SU-DHL-6 (cell line): Measurements from ENCODE around the gene CIAO3.

Experiments
- H2AFZ ChIP-seq: fragments of 200-600 bp; sonication (generic); 2 replicates; pipeline ENCODE4 v1.6.1; 2014; ENCODE audit warnings: low read depth, mild to moderate bottlenecking, moderate library complexity, mixed read lengths, antibody characterized with exemption, low read length; ENCODE audit not compliant: severe bottlenecking
- H3F3A ChIP-seq: fragments of 200-600 bp; shearing (Covaris generic); 2 replicates; pipeline ENCODE4 v1.6.0; 2016; ENCODE audit warnings: antibody characterized with exemption, mild to moderate bottlenecking; ENCODE audit not compliant: insufficient read depth
- H3K27ac ChIP-seq: fragments of 200-600 bp; sonication (generic); 2 replicates; pipeline ENCODE4 v1.5.1; 2016; ENCODE audit warnings: low read depth, mild to moderate bottlenecking, low read length, moderate library complexity, mixed read lengths
- H3K27me3 ChIP-seq: fragments of 200-600 bp; sonication (generic), shearing (Covaris generic); 2 replicates; pipeline ENCODE4 v1.6.0; 2014; ENCODE audit warnings: mild to moderate bottlenecking, low read length
- H3K36me3 ChIP-seq: fragments of 200-600 bp; sonication (generic); 2 replicates; pipeline ENCODE4 v1.6.1; 2014; ENCODE audit warnings: mild to moderate bottlenecking, low read length, mixed read lengths
- H3K4me2 ChIP-seq: fragments of 300-600, 200-600 bp; shearing (Covaris generic), sonication (generic); 2 replicates; pipeline ENCODE4 v1.6.0; 2014; ENCODE audit warnings: low read length, low read depth, mild to moderate bottlenecking; ENCODE audit not compliant: poor library complexity, severe bottlenecking
- H3K4me3 ChIP-seq: fragments of 200-600 bp; sonication (generic); 2 replicates; pipeline ENCODE4 v1.5.1; 2014; ENCODE audit warnings: antibody characterized with exemption, low read length, mild to moderate bottlenecking, mixed read lengths; ENCODE audit not compliant: insufficient read depth, poor library complexity, severe bottlenecking
- H3K79me2 ChIP-seq: fragments of 200-600 bp; sonication (generic); 2 replicates; pipeline ENCODE4 v1.6.1; 2014; ENCODE audit warnings: mild to moderate bottlenecking, low read length, moderate library complexity; ENCODE audit not compliant: insufficient read depth
- H3K9ac ChIP-seq: fragments of 200-600 bp; sonication (generic); 2 replicates; pipeline ENCODE4 v1.7.0; 2014; ENCODE audit warnings: mild to moderate bottlenecking, low read length
- H3K9me2 ChIP-seq: fragments of 200-600 bp; sonication (generic); replicated peaks from 2 replicates; pipeline ENCODE4 v1.6.1; 2014; ENCODE audit warnings: low read length; ENCODE audit not compliant: insufficient read depth
- H3K9me3 ChIP-seq: fragments of 200-600 bp; sonication (generic); 2 replicates; pipeline ENCODE4 v1.6.1; 2014; ENCODE audit warnings: low read length, mixed read lengths; ENCODE audit not compliant: insufficient read depth
- H4K20me1 ChIP-seq: fragments of 200-600 bp; sonication (generic); 2 replicates; pipeline ENCODE4 v1.6.1; 2014; ENCODE audit warnings: low read depth, mild to moderate bottlenecking, antibody characterized with exemption, low read length, moderate library complexity, mixed read lengths
- EZH2phosphoT487 ChIP-seq: fragments of 200-600 bp; sonication (generic), shearing (Covaris generic); conservative IDR thresholded peaks from 2 replicates; pipeline ENCODE4 v1.6.1; 2018; ENCODE audit warnings: mild to moderate bottlenecking, antibody characterized with exemption, low read length, moderate library complexity, mixed read lengths
- TF ChIP-seq, protein P1 (sequence below): fragments of 200-600 bp; sonication (generic); IDR thresholded peaks from one replicate; pipeline ENCODE4 v1.5.1; 2017; ENCODE audit warnings: antibody characterized with exemption, mild to moderate bottlenecking, low read length, moderate library complexity; ENCODE audit not compliant: insufficient read depth, poor library complexity, severe bottlenecking

CIAO3 gene

DNA sequence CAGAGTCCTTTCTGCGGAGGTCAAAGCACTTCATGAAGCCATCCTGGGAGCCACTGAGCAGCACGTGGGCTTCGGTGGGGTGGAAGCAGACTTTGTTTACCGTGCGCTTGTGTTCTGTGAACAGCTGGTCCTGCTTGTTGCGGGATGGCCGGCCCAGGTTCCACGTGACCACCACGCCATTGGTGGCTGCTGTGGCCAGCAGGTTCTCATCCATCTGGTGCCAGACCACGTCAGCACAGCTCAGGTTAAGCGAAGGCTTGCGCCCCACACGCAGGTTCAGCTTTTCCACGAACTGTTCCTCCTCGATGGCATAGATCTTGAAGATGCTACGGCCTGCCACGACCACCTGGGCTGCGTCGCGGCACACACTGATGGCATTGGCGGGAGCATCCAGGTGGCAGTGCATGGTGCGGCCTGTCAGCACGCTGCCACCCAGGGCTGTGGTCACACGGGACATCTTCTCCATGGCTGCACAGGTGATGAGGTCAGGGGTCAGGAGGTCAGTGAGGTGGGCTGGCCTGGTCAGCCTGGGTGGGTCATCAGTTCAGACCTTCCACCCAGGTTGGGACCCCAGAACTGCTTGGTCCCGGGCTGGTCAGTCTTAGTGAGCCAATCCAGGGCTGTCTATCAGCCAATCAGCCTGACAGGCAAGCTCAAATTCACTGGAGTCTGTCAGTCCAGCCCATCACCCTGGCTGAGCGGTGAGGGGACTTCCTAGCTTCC lies 51.5 kb downstream of the CIAO3 start:
- no peaks in the 10 kb centered on the region for H3K27me3 ChIP-seq
- H3K36me3 ChIP-seq: no peaks in the 10 kb centered on the region
- peak overlapping the region; percentile 98 for H3K4me3 ChIP-seq
- 0 out of 2 replicates have a peak, but pooled peaks cover 3% of the 10 kb centered on the region for H3F3A ChIP-seq
- no peaks in the 10 kb centered on the region for H3K79me2 ChIP-seq
- no peaks in the 10 kb centered on the region for H3K9me3 ChIP-seq
- no peaks in the 10 kb centered on the region for H4K20me1 ChIP-seq
- no peak overlapping the region for H2AFZ ChIP-seq
- H3K9me2 ChIP-seq: no peaks in the 10 kb centered on the region
- H3K4me2 ChIP-seq: peak overlapping the region; percentile 97
- H3K27ac ChIP-seq: peak overlapping the region; percentile 54; the same call in 1 of the 2 replicates
- TF ChIP-seq, protein P1, sequence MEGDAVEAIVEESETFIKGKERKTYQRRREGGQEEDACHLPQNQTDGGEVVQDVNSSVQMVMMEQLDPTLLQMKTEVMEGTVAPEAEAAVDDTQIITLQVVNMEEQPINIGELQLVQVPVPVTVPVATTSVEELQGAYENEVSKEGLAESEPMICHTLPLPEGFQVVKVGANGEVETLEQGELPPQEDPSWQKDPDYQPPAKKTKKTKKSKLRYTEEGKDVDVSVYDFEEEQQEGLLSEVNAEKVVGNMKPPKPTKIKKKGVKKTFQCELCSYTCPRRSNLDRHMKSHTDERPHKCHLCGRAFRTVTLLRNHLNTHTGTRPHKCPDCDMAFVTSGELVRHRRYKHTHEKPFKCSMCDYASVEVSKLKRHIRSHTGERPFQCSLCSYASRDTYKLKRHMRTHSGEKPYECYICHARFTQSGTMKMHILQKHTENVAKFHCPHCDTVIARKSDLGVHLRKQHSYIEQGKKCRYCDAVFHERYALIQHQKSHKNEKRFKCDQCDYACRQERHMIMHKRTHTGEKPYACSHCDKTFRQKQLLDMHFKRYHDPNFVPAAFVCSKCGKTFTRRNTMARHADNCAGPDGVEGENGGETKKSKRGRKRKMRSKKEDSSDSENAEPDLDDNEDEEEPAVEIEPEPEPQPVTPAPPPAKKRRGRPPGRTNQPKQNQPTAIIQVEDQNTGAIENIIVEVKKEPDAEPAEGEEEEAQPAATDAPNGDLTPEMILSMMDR: no peak
- no peak for TF ChIP-seq EZH2phosphoT487
- H3K9ac ChIP-seq: peak overlapping the region; percentile 95

DNA sequence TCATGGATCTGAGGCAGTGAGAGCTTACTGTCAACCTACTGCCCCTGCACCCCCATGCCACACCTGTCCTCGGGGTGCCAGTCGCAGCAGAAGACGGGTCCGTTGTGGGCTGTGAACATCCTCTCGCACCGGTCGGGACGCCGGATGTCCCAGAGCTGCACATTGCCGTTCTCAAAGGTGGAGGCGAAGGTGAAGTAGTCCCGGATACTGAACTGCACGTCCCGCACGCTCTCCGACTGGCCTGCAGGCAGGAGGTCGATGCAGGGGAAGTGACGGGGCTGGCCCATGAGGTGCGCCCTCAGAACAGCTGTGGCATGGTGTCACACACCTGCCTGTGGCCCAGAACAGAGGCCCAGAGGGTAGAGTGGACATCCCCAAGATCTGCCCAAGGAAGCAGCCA lies 53.3 kb downstream of the CIAO3 start:
- H3K27me3 ChIP-seq: no peaks in the 10 kb centered on the region
- H3K4me2 ChIP-seq: no peak overlapping the region
- TF ChIP-seq, protein P1: no peak
- TF ChIP-seq EZH2phosphoT487: no peak
- H3F3A ChIP-seq: 0 out of 2 replicates have a peak, but pooled peaks cover under 1% of the 10 kb centered on the region
- H3K9ac ChIP-seq: no peak overlapping the region
- no peaks in the 10 kb centered on the region for H4K20me1 ChIP-seq
- H3K9me2 ChIP-seq: no peaks in the 10 kb centered on the region
- no peaks in the 10 kb centered on the region for H3K9me3 ChIP-seq
- no peaks in the 10 kb centered on the region for H3K36me3 ChIP-seq
- no peak overlapping the region for H2AFZ ChIP-seq
- no peak overlapping the region for H3K4me3 ChIP-seq
- H3K79me2 ChIP-seq: peaks cover 8% of the 10 kb centered on the region; the same call in 1 of the 2 replicates
- H3K27ac ChIP-seq: no peak overlapping the region

DNA sequence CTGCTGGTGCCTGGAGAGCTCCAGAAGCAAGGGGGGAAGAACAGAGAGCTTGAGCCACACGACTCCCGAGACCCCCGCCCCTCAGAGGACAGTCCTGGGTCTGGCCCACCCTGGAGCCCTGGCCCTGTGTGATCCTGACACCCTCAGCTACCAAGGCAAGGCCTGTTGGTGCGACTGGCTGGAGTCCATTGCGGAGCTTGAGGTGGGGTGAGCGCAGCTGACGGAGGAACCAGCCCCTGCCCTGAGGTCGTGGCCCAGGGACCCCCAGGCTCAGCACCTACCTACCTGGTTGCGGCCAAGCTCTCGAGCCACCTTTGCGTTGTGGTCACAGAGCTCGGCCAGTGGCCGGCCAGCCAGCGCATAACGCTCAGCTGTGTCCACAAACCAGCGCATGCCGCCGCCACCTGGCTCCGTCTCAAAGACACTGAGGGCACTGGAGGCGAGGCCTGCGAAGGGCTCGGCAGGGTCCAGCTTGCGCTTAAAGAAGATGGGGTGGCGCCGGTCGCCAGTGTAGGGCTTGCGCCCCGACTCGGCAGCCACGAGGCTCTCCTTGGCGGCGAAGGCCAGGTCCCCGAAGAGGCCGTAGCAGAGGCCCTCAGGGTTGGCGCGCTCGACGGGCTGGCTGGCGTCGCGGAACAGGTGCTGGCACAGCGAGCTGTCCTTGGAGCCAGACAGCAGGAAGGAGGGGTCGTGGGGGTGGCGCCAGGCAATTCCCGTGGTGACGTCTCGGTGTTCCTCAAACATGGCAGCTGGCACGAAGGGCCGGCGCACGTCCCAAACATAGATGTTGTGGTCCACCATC lies 54.1 kb downstream of the CIAO3 start:
- Histone ChIP-seq H3K4me2 (no peak overlapping the region), H3K4me3 (no peak overlapping the region), H3K79me2 (peaks cover 14% of the 10 kb centered on the region; the same call in 1 of the 2 replicates), H4K20me1 (no peaks in the 10 kb centered on the region), H3K27me3 (no peaks in the 10 kb centered on the region), H3K9me2 (no peaks in the 10 kb centered on the region), H3K9me3 (no peaks in the 10 kb centered on the region), H3K36me3 (no peaks in the 10 kb centered on the region), H3F3A (no peaks in the 10 kb centered on the region), H3K9ac (no peak overlapping the region), H3K27ac (no peak overlapping the region), H2AFZ (no peak overlapping the region)
- TF ChIP-seq, protein P1: no peak
- no peak for TF ChIP-seq EZH2phosphoT487
